Measurements from ENCODE around the gene AIFM2.

- TF ChIP-seq CTCF (IDR thresholded peaks at IDR 0.05) (no peak), POLR2AphosphoS5 (IDR thresholded peaks at IDR 0.05) (no peak), EP300 (IDR thresholded peaks at IDR 0.05) (no peak), POLR2A (IDR thresholded peaks at IDR 0.05) (no peak)
These were observed 7.3 kb upstream of the AIFM2 start for GRCh38 chr10:70139997-70140250.
